GM23338 (cell line): ENCODE data around the gene NR4A1. TPM values are rescaled to one million over a fixed set of nuclear protein-coding genes. Genes with fewer than 3 reads are reported as not detected.

Experiments used
- ATAC-seq: fragments of 200-7000 bp; cut with Tn5 transposase; 3 replicates; pipeline ENCODE4 v1.9.1; 2020
- DNase-seq: peaks from one replicate; pipeline ENCODE4 v3.0.0-alpha.2; 2015; ENCODE audit warnings: low spot score
- H2AFZ ChIP-seq: fragments of 200-600 bp; sonication (generic); 2 replicates; pipeline ENCODE4 v1.8.0; 2016; ENCODE audit warnings: antibody characterized with exemption, mild to moderate bottlenecking, moderate library complexity
- H3F3A ChIP-seq: fragments of 200-600 bp; sonication (generic); replicated peaks from 2 replicates; pipeline ENCODE4 v1.8.0; 2017; ENCODE audit warnings: antibody characterized with exemption, mixed run types, low read depth
- H3K27ac ChIP-seq: fragments of 200-600 bp; sonication (generic); 2 replicates; pipeline ENCODE4 v1.6.1; 2016; ENCODE audit warnings: low read depth
- H3K27me3 ChIP-seq: fragments of 200-600 bp; sonication (generic); 2 replicates; pipeline ENCODE4 v1.8.0; 2016; ENCODE audit warnings: mild to moderate bottlenecking, mixed run types, moderate library complexity; ENCODE audit not compliant: insufficient read depth
- H3K36me3 ChIP-seq: fragments of 200-600 bp; sonication (generic); 2 replicates; pipeline ENCODE4 v1.8.0; 2016; ENCODE audit warnings: mild to moderate bottlenecking; ENCODE audit not compliant: insufficient read depth
- H3K4me1 ChIP-seq: fragments of 200-600 bp; sonication (generic); 2 replicates; pipeline ENCODE4 v1.8.0; 2016; ENCODE audit warnings: mild to moderate bottlenecking, moderate library complexity; ENCODE audit not compliant: insufficient read depth
- H3K4me2 ChIP-seq: fragments of 200-600 bp; sonication (generic); 2 replicates; pipeline ENCODE4 v1.7.1; 2017; ENCODE audit warnings: mixed run types
- H3K4me3 ChIP-seq: fragments of 200-600 bp; sonication (generic); 2 replicates; pipeline ENCODE4 v1.6.1; 2016; ENCODE audit warnings: mixed run types
- H3K79me2 ChIP-seq: fragments of 200-600 bp; sonication (generic); replicated peaks from 2 replicates; pipeline ENCODE4 v1.8.0; 2017; ENCODE audit warnings: mild to moderate bottlenecking; ENCODE audit not compliant: insufficient read depth
- H3K9me2 ChIP-seq: fragments of 200-600 bp; sonication (generic); 2 replicates; pipeline ENCODE4 v1.8.0; 2017; ENCODE audit not compliant: insufficient read depth
- H4K20me1 ChIP-seq: fragments of 200-600 bp; sonication (generic); replicated peaks from 2 replicates; pipeline ENCODE4 v1.8.0; 2017; ENCODE audit warnings: mild to moderate bottlenecking; ENCODE audit not compliant: insufficient read depth
- H3K27ac Mint-ChIP-seq: 2 replicates; pipeline ENCODE4 v1.8.0; 2020; ENCODE audit warnings: inconsistent platforms, mild to moderate bottlenecking, moderate library complexity, mixed read lengths
- H3K27me3 Mint-ChIP-seq: 3 replicates; pipeline ENCODE4 v1.8.0; 2022; ENCODE audit warnings: low read depth, mild to moderate bottlenecking, moderate library complexity, mixed read lengths, inconsistent platforms; ENCODE audit not compliant: insufficient read depth, poor library complexity
- H3K36me3 Mint-ChIP-seq: 3 replicates; pipeline ENCODE4 v1.8.0; 2021; ENCODE audit warnings: low read depth, mild to moderate bottlenecking, inconsistent platforms, moderate library complexity, mixed read lengths
- H3K4me1 Mint-ChIP-seq: 3 replicates; pipeline ENCODE4 v1.8.0; 2020; ENCODE audit warnings: mild to moderate bottlenecking, inconsistent platforms, mixed read lengths
- H3K4me3 Mint-ChIP-seq: 3 replicates; pipeline ENCODE4 v1.8.0; 2021; ENCODE audit warnings: moderate library complexity, mild to moderate bottlenecking, inconsistent platforms, mixed read lengths
- H3K9me3 Mint-ChIP-seq: 3 replicates; pipeline ENCODE4 v1.8.0; 2020; ENCODE audit warnings: moderate library complexity, mild to moderate bottlenecking, inconsistent platforms, mixed read lengths
- CREB1 ChIP-seq: fragments of 250-450 bp; sonication (Bioruptor Pico); IDR thresholded peaks from 2 replicates; pipeline ENCODE4 v1.5.0; 2020; ENCODE audit warnings: low read depth, mild to moderate bottlenecking, moderate library complexity
- EZH2phosphoT487 ChIP-seq: fragments of 200-600 bp; sonication (generic); IDR thresholded peaks from one replicate; pipeline ENCODE4 v1.8.1; 2018; ENCODE audit warnings: antibody characterized with exemption; ENCODE audit not compliant: unreplicated experiment
- NANOG ChIP-seq: IDR thresholded peaks from 2 replicates; pipeline ENCODE4 v1.6.1; 2016; ENCODE audit warnings: antibody characterized with exemption, borderline replicate concordance
- POLR2AphosphoS5 ChIP-seq: IDR thresholded peaks from 2 replicates; pipeline ENCODE4 v1.6.1; 2016; ENCODE audit warnings: antibody characterized with exemption, low read depth
- REST ChIP-seq: IDR thresholded peaks from one replicate; pipeline ENCODE4 v1.6.1; 2018; ENCODE audit warnings: antibody characterized with exemption; ENCODE audit not compliant: unreplicated experiment
- ZNF331 ChIP-seq: fragments of 250-450 bp; sonication (Bioruptor Pico); IDR thresholded peaks from 2 replicates; pipeline ENCODE4 v1.5.0; 2020; ENCODE audit warnings: low read depth, mild to moderate bottlenecking, moderate library complexity
- polyA plus RNA-seq: library from polyadenylated mRNA; unstranded; fragments of >200 nt; fragmentation: Nextera tagmentation; extraction: Ambion mirVana; gene quantifications from 2 replicates; pipeline ENCODE4 v1.2.1, GENCODE V29; 2016
- total RNA-seq: library from RNA; depleted of rRNA; stranded (reverse); fragments of >200 nt; shearing (Covaris generic); gene quantifications from 2 replicates; pipeline ENCODE4 v1.2.3, GENCODE V29; 2014
- TF ChIP-seq, protein P1 (sequence below): IDR thresholded peaks from 2 replicates; pipeline ENCODE4 v1.6.1; 2016; ENCODE audit warnings: antibody characterized with exemption

NR4A1 gene
- total and polyA plus RNA-seq, 2 experiments from 2014 or later, result 7.5 to 19.1 TPM

GRCh38 chr12:52005218-52005902 lies 45.9 kb upstream of the NR4A1 start (continued):
- TF ChIP-seq, protein P1, sequence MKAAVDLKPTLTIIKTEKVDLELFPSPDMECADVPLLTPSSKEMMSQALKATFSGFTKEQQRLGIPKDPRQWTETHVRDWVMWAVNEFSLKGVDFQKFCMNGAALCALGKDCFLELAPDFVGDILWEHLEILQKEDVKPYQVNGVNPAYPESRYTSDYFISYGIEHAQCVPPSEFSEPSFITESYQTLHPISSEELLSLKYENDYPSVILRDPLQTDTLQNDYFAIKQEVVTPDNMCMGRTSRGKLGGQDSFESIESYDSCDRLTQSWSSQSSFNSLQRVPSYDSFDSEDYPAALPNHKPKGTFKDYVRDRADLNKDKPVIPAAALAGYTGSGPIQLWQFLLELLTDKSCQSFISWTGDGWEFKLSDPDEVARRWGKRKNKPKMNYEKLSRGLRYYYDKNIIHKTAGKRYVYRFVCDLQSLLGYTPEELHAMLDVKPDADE, result no peak
- no peak for TF ChIP-seq NANOG
- TF ChIP-seq EZH2phosphoT487, result no peak
- TF ChIP-seq REST, result no peak

DNA sequence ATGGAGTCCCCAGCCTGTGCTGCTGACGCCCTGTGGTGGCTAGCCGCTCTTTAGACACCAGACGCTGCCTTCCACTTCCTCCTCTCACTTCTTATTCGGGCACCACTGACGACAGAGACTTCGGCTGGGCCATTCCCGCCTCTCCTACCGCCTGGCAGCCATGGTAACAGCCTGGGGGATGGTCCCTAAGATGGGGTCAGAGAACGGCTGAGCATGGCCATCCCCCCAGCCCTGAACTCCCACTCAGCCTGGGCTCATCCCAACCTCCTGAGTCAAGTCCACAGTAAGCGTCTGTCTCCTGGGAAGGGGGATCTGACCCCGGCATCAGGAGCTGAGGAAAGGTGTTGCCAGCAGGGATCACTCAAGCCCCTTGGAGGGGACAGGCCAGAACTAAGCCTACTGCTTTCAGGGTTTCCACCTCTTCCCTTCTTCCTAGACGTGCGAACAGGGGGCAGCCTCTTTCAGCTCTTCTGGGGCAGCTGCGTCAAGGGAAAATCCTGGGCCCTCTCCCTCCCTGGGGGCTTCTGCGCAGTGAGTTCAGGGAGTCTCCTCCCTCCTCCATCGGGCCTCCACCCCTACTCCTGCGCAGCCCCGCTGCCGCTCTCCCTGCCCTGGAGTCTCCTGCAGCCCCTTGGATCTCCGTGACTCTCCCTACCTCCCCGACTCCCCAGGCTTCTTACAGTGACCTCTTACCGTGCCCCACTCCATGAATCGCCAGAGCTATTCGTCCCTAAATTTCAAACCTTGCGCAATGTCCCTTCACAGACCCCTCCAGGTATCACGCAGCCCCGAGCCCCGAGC lies 45.1 kb upstream of the NR4A1 start:
- peak overlapping the region; percentile 43; the same call in 1 of the 2 replicates for H2AFZ ChIP-seq

GRCh38 chr12:52006726-52007157 lies 44.5 kb upstream of the NR4A1 start, which contains the start of gene TAMALIN:
TAMALIN (plus strand) TSS chr12:52006946; CDS start chr12:52007020, 74 bp downstream.
- Mint-ChIP-seq H3K27me3 (peaks cover 65% of the 10 kb centered on the region), H3K4me3 (peak within 1 kb of the TSS; percentile 91), H3K27ac (no peak within 1 kb of the TSS), H3K36me3 (no peaks in the 10 kb centered on the region), H3K9me3 (no peaks in the 10 kb centered on the region; the same call in 2 of the 3 replicates), H3K4me1 (peaks cover 45% of the 10 kb centered on the region)
- Histone ChIP-seq H3F3A (peaks cover 10% of the 10 kb centered on the region; the same call in 1 of the 2 replicates), H3K4me3 (peak within 1 kb of the TSS; percentile 77), H2AFZ (peak within 1 kb of the TSS; percentile 81), H3K9me2 (no peaks in the 10 kb centered on the region), H3K36me3 (no peaks in the 10 kb centered on the region), H4K20me1 (no peaks in the 10 kb centered on the region), H3K4me1 (peaks cover 27% of the 10 kb centered on the region), H3K27ac (no peak within 1 kb of the TSS), H3K4me2 (peak within 1 kb of the TSS; percentile 97), H3K79me2 (no peaks in the 10 kb centered on the region), H3K27me3 (peaks cover 57% of the 10 kb centered on the region)
- 0 out of 2 replicates have a peak, but pooled peaks have one; percentile 24 for TF ChIP-seq POLR2AphosphoS5
- TF ChIP-seq, protein P1, result no peak
- peak; percentile 13 for ATAC-seq
- DNase-seq, result peak; percentile 53

More for the DNA sequence above, 45.1 kb upstream of the NR4A1 start:
- DNase-seq, result peak; percentile 73
- no peak overlapping the region for H3K27ac ChIP-seq
- H3K4me3 ChIP-seq, result peak overlapping the region; percentile 77
- H3K36me3 Mint-ChIP-seq, result no peaks in the 10 kb centered on the region
- H3K9me2 ChIP-seq, result no peaks in the 10 kb centered on the region
- peak; percentile 8 for ATAC-seq
- H3K4me1 Mint-ChIP-seq, result peaks cover 43% of the 10 kb centered on the region
- H3F3A ChIP-seq, result peaks cover 10% of the 10 kb centered on the region; the same call in 1 of the 2 replicates
- H3K4me3 Mint-ChIP-seq, result peak overlapping the region; percentile 91
- no peak overlapping the region for H3K27ac Mint-ChIP-seq
- peaks cover 62% of the 10 kb centered on the region for H3K27me3 Mint-ChIP-seq
- peaks cover 57% of the 10 kb centered on the region for H3K27me3 ChIP-seq
- H3K36me3 ChIP-seq, result no peaks in the 10 kb centered on the region
- H3K9me3 Mint-ChIP-seq, result no peaks in the 10 kb centered on the region; the same call in 2 of the 3 replicates
- H3K4me1 ChIP-seq, result peaks cover 27% of the 10 kb centered on the region
- TF ChIP-seq ZNF331 (CRISPR knock-in tag) (no peak), CREB1 (0 out of 2 replicates have a peak, but pooled peaks have one; percentile 16)
- peak overlapping the region; percentile 97 for H3K4me2 ChIP-seq
- H3K79me2 ChIP-seq, result no peaks in the 10 kb centered on the region
- H4K20me1 ChIP-seq, result no peaks in the 10 kb centered on the region
